ENCODE measurements around the gene KRTAP3-1.

DNA sequence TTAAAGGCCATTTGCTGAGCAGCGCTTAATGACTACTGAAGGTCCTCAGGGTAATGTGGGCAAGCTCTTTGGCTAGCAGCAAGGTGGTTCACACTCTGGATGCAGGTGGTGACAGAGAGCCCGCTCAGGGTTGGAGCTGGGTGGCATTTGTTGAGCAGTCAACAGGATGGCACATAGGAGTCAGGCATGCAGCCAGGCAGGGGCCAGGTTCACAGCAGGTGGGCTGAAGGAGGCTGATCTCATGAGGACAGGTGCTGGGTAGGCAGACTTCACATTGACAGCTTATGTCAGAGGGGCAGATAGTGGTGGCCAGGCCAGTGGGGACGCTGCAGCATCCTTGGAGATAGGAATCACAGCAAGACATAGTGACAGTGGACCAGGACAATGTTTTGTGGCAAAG is 4.5 kb downstream of the KRTAP3-1 start:
- TF ChIP-seq CTCF (IDR thresholded peaks at IDR 0.05) (no peak), POLR2A (IDR thresholded peaks at IDR 0.05) (no peak)

Data from testis (tissue), 2 donors.